ENCODE data around the gene UST.

DNA sequence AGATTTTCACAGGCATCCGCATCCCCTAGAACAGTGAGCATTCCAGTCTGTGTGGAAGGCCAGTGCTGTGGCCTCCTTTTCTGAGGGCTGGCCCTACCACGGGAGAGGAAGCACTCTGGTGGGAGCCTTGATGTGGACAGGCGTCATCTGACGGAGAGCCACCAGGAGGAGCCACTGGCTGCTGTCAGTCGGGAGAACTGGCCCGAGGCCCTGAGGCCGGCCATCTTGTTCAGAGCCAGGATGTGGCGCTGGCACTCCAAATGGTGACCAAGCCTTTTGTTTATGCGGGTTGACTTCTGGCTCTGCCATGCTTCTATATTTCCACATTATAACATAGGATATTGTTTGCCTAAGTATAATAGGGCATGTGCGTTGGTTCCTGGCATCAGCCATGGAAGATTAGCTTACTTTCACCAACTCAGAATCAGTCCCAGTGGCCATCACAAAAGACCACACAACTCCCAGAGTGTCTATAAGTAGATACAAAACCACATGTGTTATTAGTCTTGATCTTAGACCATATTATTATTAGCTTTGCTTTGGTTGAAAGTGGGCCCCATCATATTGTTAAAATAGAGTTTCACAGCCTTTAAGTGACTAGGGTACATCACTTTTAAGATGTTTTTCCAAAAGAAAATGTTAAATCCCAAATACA is 296.8 kb downstream of the UST start:
- TF ChIP-seq, protein P1, sequence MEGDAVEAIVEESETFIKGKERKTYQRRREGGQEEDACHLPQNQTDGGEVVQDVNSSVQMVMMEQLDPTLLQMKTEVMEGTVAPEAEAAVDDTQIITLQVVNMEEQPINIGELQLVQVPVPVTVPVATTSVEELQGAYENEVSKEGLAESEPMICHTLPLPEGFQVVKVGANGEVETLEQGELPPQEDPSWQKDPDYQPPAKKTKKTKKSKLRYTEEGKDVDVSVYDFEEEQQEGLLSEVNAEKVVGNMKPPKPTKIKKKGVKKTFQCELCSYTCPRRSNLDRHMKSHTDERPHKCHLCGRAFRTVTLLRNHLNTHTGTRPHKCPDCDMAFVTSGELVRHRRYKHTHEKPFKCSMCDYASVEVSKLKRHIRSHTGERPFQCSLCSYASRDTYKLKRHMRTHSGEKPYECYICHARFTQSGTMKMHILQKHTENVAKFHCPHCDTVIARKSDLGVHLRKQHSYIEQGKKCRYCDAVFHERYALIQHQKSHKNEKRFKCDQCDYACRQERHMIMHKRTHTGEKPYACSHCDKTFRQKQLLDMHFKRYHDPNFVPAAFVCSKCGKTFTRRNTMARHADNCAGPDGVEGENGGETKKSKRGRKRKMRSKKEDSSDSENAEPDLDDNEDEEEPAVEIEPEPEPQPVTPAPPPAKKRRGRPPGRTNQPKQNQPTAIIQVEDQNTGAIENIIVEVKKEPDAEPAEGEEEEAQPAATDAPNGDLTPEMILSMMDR (optimal IDR thresholded peaks at IDR 0.05 in 1 of 3, IDR thresholded peaks at IDR 0.05 in 1 of 3, conservative IDR thresholded peaks at IDR 0.05 in 1 of 3; ENCODE audit: extremely low read depth in 1 of 3, insufficient read depth in 2 of 3, low read length in 3 of 3): peak; percentile 35 to 43 (median 42)
- TF ChIP-seq EZH2 (IDR thresholded peaks at IDR 0.05; ENCODE audit: low read length): no peak
